GM20000 (cell line): ENCODE data around the gene AKR7A2.

ENCODE experiments used
- DNase-seq: peaks from one replicate; pipeline ENCODE4 v3.0.0; 2012; ENCODE audit warnings: low spot score
- TF ChIP-seq, protein P1 (sequence below): IDR thresholded peaks from 2 replicates; pipeline ENCODE4 v1.5.1; 2012; ENCODE audit warnings: mild to moderate bottlenecking, control low read depth; ENCODE audit errors: extremely low read depth, missing control alignments

Gene AKR7A2

DNA sequence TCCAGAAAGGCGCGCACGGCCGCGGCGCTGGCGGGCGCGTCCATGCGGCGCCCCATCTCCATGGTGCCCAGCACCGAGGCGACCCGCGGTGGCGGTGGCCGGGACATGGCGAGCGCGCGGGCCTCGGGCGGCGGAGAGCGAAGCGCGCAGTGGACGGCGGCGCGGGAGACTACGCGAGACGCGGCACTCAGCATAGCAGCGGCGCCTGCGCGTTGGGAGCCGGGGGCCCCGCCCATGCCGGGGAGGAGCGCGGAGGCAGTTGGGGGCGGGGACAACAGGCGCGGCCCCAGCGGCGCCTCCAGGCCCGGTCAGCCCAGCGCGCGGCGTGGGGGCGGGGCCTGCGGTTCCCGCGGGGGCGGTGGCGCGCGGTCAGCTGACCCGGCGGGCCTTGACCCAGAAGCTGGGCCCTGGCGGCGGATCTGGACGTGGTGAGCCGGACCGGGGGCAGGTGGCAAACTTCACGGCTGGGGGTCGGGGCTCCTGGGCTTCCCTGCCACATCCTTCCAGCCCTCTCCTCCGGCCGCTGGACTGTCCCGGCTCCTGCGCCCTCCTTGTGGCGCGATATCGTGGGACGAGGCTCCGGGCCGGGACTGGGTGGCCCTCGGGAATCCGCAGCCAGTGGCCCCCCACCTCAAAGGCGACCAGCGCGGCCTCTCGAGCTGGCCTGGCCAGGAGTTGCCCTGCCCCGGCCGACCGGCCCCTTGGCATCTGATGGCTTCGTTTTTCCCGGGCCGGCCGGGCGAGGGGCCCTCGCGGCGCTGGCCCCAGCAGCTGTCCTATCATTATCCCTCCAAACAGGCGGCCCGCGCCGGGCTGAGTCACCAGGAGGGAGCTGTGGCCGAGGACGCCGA lies at the start of gene AKR7A2, which contains the start of gene SLC66A1:
AKR7A2 (minus strand) TSS at position 214 of the 851 bp plus-strand sequence; CDS start at position 194, 20 bp downstream.
SLC66A1 (plus strand) TSS at position 396 of the 851 bp plus-strand sequence. CDS start 5,352 bp downstream, outside the sequence.
- peak; percentile 100 for DNase-seq
- TF ChIP-seq, protein P1, sequence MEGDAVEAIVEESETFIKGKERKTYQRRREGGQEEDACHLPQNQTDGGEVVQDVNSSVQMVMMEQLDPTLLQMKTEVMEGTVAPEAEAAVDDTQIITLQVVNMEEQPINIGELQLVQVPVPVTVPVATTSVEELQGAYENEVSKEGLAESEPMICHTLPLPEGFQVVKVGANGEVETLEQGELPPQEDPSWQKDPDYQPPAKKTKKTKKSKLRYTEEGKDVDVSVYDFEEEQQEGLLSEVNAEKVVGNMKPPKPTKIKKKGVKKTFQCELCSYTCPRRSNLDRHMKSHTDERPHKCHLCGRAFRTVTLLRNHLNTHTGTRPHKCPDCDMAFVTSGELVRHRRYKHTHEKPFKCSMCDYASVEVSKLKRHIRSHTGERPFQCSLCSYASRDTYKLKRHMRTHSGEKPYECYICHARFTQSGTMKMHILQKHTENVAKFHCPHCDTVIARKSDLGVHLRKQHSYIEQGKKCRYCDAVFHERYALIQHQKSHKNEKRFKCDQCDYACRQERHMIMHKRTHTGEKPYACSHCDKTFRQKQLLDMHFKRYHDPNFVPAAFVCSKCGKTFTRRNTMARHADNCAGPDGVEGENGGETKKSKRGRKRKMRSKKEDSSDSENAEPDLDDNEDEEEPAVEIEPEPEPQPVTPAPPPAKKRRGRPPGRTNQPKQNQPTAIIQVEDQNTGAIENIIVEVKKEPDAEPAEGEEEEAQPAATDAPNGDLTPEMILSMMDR = no peak

GRCh38 chr1:19360843-19361610 lies 49.1 kb upstream of the AKR7A2 start:
- DNase-seq = no peak
- TF ChIP-seq, protein P1 = no peak

GRCh38 chr1:19360432-19360831 lies 48.5 kb upstream of the AKR7A2 start:
- TF ChIP-seq, protein P1 = no peak
- DNase-seq = no peak

GRCh38 chr1:19360016-19360415 lies 48.1 kb upstream of the AKR7A2 start:
- TF ChIP-seq, protein P1 = no peak
- DNase-seq = no peak

- DNase-seq = no peak
- TF ChIP-seq, protein P1 = no peak
Observed at GRCh38 chr1:19359357-19359756, 47.4 kb upstream of the AKR7A2 start.

GRCh38 chr1:19358710-19359109 lies 46.8 kb upstream of the AKR7A2 start:
- TF ChIP-seq, protein P1 = no peak

DNA sequence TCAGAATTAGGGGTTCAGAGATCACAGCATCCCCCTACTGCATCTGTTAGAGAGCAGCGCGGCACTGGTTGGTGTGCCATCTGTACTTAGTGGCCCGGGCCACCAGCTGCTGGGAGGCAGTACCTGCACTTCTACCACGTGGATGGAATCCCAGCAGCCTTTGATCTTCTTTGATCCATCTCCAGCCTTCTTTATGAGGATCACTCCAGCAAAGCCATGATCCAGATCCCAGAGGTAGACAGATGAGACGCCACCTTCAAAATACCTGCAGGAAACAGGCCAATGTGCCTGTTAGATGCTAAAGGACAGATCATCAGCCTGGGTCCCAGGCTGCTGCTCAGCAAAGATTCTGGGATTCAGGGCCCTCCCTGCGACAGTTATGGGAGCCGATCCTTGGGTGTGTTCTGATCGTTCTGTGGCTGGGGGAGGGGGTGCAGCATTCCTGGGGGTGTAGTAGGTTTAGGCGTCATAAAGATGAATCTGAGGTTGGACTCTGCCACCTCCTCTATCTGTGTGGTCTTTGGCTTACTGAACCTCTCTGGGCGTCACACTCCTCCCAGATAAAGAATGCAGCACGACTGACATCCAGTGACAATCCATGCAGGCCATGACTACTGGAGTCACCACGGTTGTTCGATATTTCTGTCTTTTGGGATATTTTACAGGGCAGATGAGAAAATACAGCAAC lies 45.5 kb upstream of the AKR7A2 start:
- no peak for DNase-seq
- TF ChIP-seq, protein P1 = no peak

More at GRCh38 chr1:19358710-19359109, 46.8 kb upstream of the AKR7A2 start:
- DNase-seq = no peak
